Stomach (tissue), 4 donors: ENCODE results near the gene CCND2.

Experiments
- EP300 ChIP-seq: sonication (generic); formaldehyde crosslinking; IDR thresholded peaks from one replicate; pipeline ENCODE4 v1.6.1; 2017; ENCODE audit warnings: antibody characterized with exemption
- POLR2A ChIP-seq, 4 donors: fragments of 450-650 bp; IDR thresholded peaks; one replicate each; pipeline ENCODE4 v1.6.1; 2016; ENCODE audit warnings: antibody characterized with exemption in 4 of 4, control low read depth in 2 of 4, mild to moderate bottlenecking in 1 of 4, moderate library complexity in 1 of 4
- POLR2AphosphoS5 ChIP-seq, 3 donors: sonication (generic); formaldehyde crosslinking; IDR thresholded peaks; one replicate each; pipeline ENCODE4 v1.6.1; 2016; ENCODE audit warnings: antibody characterized with exemption in 3 of 3
- TF ChIP-seq, protein P1 (sequence below), 7 experiments: fragments of 450-650 bp in 4 of 7; fragments of 200-600 bp in 3 of 7; sonication (generic) in 3 of 7; IDR thresholded peaks; one replicate each; pipeline ENCODE4 v1.5.1; 2016 to 2019; ENCODE audit warnings: antibody characterized with exemption in 7 of 7, control low read depth in 2 of 7, mild to moderate bottlenecking in 1 of 7

DNA sequence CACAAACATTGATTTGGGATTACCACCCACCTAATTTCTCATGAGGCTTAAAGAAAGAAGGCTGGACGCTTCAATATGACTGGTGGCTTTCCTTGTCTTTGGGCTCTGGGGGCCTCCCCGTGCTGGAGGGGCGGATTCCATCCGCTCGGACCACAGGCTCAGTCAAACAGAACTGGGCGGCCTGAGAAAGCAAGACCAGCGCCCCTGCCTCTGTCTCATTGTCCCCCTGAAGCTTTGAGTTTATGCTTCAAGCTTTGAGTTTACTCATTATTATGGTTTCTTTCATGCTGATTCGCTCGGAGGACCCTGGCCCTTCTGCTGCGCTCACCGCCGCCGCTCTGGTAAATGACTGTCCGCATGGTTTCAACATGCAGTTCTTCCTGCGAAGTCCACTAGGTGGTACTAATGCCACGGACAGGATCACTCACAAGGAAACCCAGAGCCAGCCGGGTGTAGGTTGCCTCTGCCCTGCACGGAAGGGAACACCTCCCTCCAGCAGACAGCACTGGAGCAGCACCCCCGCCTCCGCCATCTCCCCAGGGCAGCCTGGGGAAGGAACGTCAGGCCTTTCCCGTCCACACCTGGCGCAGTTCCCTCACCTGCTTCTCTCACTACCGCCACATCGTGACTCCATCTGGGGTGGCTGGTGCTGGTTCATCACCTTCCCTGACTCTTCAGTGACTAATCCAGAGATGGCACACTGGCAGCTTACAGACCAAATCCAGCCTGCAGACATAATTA lies 34.2 kb downstream of the CCND2 start:
- TF ChIP-seq POLR2A (IDR thresholded peaks at IDR 0.05) (no peak), POLR2AphosphoS5 (IDR thresholded peaks at IDR 0.05) (peak in 1 of 3 donors; percentile 40), EP300 (no peak)
- TF ChIP-seq, protein P1, sequence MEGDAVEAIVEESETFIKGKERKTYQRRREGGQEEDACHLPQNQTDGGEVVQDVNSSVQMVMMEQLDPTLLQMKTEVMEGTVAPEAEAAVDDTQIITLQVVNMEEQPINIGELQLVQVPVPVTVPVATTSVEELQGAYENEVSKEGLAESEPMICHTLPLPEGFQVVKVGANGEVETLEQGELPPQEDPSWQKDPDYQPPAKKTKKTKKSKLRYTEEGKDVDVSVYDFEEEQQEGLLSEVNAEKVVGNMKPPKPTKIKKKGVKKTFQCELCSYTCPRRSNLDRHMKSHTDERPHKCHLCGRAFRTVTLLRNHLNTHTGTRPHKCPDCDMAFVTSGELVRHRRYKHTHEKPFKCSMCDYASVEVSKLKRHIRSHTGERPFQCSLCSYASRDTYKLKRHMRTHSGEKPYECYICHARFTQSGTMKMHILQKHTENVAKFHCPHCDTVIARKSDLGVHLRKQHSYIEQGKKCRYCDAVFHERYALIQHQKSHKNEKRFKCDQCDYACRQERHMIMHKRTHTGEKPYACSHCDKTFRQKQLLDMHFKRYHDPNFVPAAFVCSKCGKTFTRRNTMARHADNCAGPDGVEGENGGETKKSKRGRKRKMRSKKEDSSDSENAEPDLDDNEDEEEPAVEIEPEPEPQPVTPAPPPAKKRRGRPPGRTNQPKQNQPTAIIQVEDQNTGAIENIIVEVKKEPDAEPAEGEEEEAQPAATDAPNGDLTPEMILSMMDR (IDR thresholded peaks at IDR 0.05): peak in 5 of 7 experiments; percentile 50 to 73 (median 58)
